ENCODE results near the gene DRC7. TPM values are rescaled to one million over a fixed set of nuclear protein-coding genes. Genes with fewer than 3 reads are reported as not detected.
"Not testable (repeated sequence)": the region's sequence is repeated elsewhere in the genome, so short reads cannot be mapped to it uniquely, and the experiment has no call there.

DRC7 gene
- total RNA-seq, 2 experiments from 2014 or later, result not detected

GRCh38 chr16:57766714-57767348, 72.2 kb downstream of the DRC7 start:
- Mint-ChIP-seq H3K36me3 (ENCODE audit: low read depth) (no peaks in the 10 kb centered on the region), H3K27ac (no peak overlapping the region), H3K9me3 (no peaks in the 10 kb centered on the region), H3K27me3 (no peaks in the 10 kb centered on the region), H3K4me3 (no peak overlapping the region), H3K4me1 (no peaks in the 10 kb centered on the region)
- ChIA-PET POLR2A (interaction anchor here (0.7 kb wide), 1 partner anchor 92 kb away, joined by 4 read pairs; no protein-coding TSS in a partner anchor), CTCF (interaction anchor here (1.4 to 1.6 kb wide), 3 partner anchors 10 to 119 kb away, joined by 4 to 6 read pairs (median 5); no protein-coding TSS in a partner anchor)
- no peak for DNase-seq

GRCh38 chr16:57769541-57770145, 75.0 kb downstream of the DRC7 start:
- no peak for DNase-seq
- Mint-ChIP-seq H3K9me3 (no peaks in the 10 kb centered on the region), H3K27me3 (no peaks in the 10 kb centered on the region), H3K27ac (no peak overlapping the region), H3K4me3 (no peak overlapping the region), H3K4me1 (no peaks in the 10 kb centered on the region), H3K36me3 (ENCODE audit: low read depth) (no peaks in the 10 kb centered on the region)
- ChIA-PET CTCF (no interaction called here), POLR2A (no interaction called here)

GRCh38 chr16:57770361-57770760, 75.8 kb downstream of the DRC7 start:
- CTCF ChIA-PET, result no interaction called here
- H3K4me1 Mint-ChIP-seq, result no peaks in the 10 kb centered on the region
- H3K9me3 Mint-ChIP-seq, result no peaks in the 10 kb centered on the region

GRCh38 chr16:57771141-57771785, 76.7 kb downstream of the DRC7 start:
- ChIA-PET POLR2A (no interaction called here), CTCF (no interaction called here)
- H3K4me1 Mint-ChIP-seq, result no peaks in the 10 kb centered on the region
- no peaks in the 10 kb centered on the region for H3K9me3 Mint-ChIP-seq
- no peak for DNase-seq
- H3K27me3 Mint-ChIP-seq, result no peaks in the 10 kb centered on the region
- H3K27ac Mint-ChIP-seq, result no peak overlapping the region
- H3K4me3 Mint-ChIP-seq, result no peak overlapping the region
- no peaks in the 10 kb centered on the region for H3K36me3 Mint-ChIP-seq (ENCODE audit: low read depth)

More at GRCh38 chr16:57770361-57770760, 75.8 kb downstream of the DRC7 start:
- DNase-seq, result no peak
- Mint-ChIP-seq H3K36me3 (ENCODE audit: low read depth) (no peaks in the 10 kb centered on the region), H3K27me3 (no peaks in the 10 kb centered on the region), H3K27ac (no peak overlapping the region), H3K4me3 (no peak overlapping the region)
- POLR2A ChIA-PET, result no interaction called here

- Mint-ChIP-seq H3K4me1 (no peaks in the 10 kb centered on the region), H3K9me3 (no peaks in the 10 kb centered on the region), H3K4me3 (no peak overlapping the region), H3K27me3 (no peaks in the 10 kb centered on the region), H3K36me3 (ENCODE audit: low read depth) (no peaks in the 10 kb centered on the region), H3K27ac (no peak overlapping the region)
- DNase-seq, result no peak
- CTCF ChIA-PET, result no interaction called here
- POLR2A ChIA-PET, result no interaction called here
Measured at GRCh38 chr16:57773019-57773418, 78.4 kb downstream of the DRC7 start.

- Mint-ChIP-seq H3K27ac (no peak overlapping the region), H3K27me3 (no peaks in the 10 kb centered on the region), H3K4me3 (no peak overlapping the region), H3K9me3 (no peaks in the 10 kb centered on the region), H3K4me1 (no peaks in the 10 kb centered on the region), H3K36me3 (ENCODE audit: low read depth) (no peaks in the 10 kb centered on the region)
- no peak for DNase-seq
- ChIA-PET POLR2A (no interaction called here), CTCF (no interaction called here)
Measured at GRCh38 chr16:57773655-57774295, 79.2 kb downstream of the DRC7 start.

- Mint-ChIP-seq H3K4me3 (no peak overlapping the region), H3K4me1 (no peaks in the 10 kb centered on the region), H3K27me3 (no peaks in the 10 kb centered on the region), H3K9me3 (no peaks in the 10 kb centered on the region), H3K36me3 (ENCODE audit: low read depth) (no peaks in the 10 kb centered on the region), H3K27ac (no peak overlapping the region)
- CTCF ChIA-PET, result no interaction called here
- POLR2A ChIA-PET, result no interaction called here
- no peak for DNase-seq
Measured at GRCh38 chr16:57774705-57775285, 80.2 kb downstream of the DRC7 start.

GRCh38 chr16:57775661-57776469, 81.3 kb downstream of the DRC7 start:
- no peaks in the 10 kb centered on the region for H3K4me1 Mint-ChIP-seq
- no peak overlapping the region for H3K27ac Mint-ChIP-seq
- no peak for DNase-seq
- H3K27me3 Mint-ChIP-seq, result no peaks in the 10 kb centered on the region
- no peaks in the 10 kb centered on the region for H3K9me3 Mint-ChIP-seq
- H3K4me3 Mint-ChIP-seq, result no peak overlapping the region
- no peaks in the 10 kb centered on the region for H3K36me3 Mint-ChIP-seq (ENCODE audit: low read depth)
- CTCF ChIA-PET, result no interaction called here
- POLR2A ChIA-PET, result no interaction called here

- ChIA-PET POLR2A (no interaction called here), CTCF (no interaction called here)
- H3K27ac Mint-ChIP-seq, result no peak overlapping the region
- H3K27me3 Mint-ChIP-seq, result no peaks in the 10 kb centered on the region
- H3K4me3 Mint-ChIP-seq, result no peak overlapping the region
- H3K4me1 Mint-ChIP-seq, result no peaks in the 10 kb centered on the region
- H3K9me3 Mint-ChIP-seq, result no peaks in the 10 kb centered on the region
- no peak for DNase-seq
- H3K36me3 Mint-ChIP-seq (ENCODE audit: low read depth), result no peaks in the 10 kb centered on the region
Measured at GRCh38 chr16:57778658-57779057, 84.1 kb downstream of the DRC7 start.

- H3K4me1 Mint-ChIP-seq; H3K27ac Mint-ChIP-seq; POLR2A ChIA-PET; H3K27me3 Mint-ChIP-seq; H3K4me3 Mint-ChIP-seq; H3K36me3 Mint-ChIP-seq (ENCODE audit: low read depth); CTCF ChIA-PET; DNase-seq; H3K9me3 Mint-ChIP-seq: not testable (repeated sequence)
Measured at GRCh38 chr16:57779836-57780235, 85.2 kb downstream of the DRC7 start.

GRCh38 chr16:57781349-57781740, 86.7 kb downstream of the DRC7 start:
- Mint-ChIP-seq H3K27me3 (no peaks in the 10 kb centered on the region), H3K9me3 (no peaks in the 10 kb centered on the region), H3K27ac (no peak overlapping the region), H3K36me3 (ENCODE audit: low read depth) (no peaks in the 10 kb centered on the region), H3K4me3 (no peak overlapping the region), H3K4me1 (no peaks in the 10 kb centered on the region)
- DNase-seq, result no peak
- ChIA-PET POLR2A (no interaction called here), CTCF (interaction anchor here (1.0 to 1.7 kb wide), 3 partner anchors 10 to 99 kb away, joined by 3 read pairs; no protein-coding TSS in a partner anchor)
